Islet of Langerhans (tissue), 1 donor: ENCODE data around the gene YAE1.

Experiments used
- FAIRE-seq: peaks from one replicate; lab custom pipeline; 2011; peaks lifted over from hg19 to GRCh38; lab: Jason Lieb, UNC

Gene YAE1

DNA sequence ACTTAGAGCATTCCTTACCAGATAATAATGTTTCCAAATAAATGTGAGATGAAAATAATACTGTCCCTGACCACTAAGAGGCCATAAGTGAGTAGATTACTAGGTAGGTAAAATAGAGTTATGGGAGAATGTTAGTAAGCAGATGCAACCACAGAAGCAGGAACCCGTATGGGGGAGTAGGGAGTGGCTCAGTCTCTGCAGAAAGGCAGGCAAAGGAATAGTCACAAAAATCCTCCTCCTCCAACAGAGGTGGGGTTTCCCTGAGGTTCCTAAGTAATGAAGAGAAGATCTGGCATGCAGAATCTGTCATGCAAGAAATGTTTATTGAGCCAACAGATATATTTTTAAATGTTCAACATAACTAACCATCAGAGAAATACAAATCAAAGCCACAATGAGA, 9.0 kb upstream of the YAE1 start:
- no peak for FAIRE-seq

DNA sequence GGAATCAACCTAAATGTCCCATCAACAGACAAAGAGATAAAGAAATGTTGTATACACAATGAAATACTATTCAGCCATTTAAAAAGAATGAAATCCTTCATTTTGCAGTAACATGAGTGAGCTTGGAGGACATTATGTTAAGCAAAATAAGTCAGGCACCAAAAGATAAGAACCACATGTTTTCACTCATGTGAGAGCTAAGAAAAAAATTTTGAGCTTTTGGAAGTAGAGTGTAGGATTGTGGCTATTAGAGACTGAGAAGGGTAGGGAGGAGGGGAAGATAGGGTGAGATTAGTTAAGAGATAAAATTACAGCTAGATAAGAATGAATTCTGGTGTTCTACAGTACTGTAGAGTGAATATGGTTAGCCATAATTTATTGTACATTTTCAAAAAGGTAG, 8.3 kb upstream of the YAE1 start:
- no peak for FAIRE-seq

GRCh38 chr7:39560408-39560807, 5.8 kb upstream of the YAE1 start:
- no peak for FAIRE-seq

DNA sequence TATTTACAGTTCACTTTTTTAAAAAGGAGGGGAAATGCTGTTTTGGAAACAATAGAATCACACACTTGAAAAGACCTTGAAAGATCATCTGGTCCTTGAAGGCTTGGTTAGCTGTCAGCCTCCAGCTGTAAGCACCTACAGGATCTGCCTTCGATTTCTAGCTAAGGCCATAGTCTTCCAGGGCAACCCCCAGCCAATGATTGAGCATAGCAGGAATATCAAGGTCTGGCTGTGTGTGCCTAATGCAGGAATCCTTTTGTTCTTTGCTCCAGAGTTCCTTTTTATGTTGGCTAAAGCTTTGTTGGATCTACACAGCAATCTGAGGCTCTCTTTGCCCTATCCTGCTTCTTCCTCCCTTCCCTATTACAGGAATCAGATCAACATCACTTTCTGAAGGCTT, 5.2 kb upstream of the YAE1 start:
- FAIRE-seq: no peak

DNA sequence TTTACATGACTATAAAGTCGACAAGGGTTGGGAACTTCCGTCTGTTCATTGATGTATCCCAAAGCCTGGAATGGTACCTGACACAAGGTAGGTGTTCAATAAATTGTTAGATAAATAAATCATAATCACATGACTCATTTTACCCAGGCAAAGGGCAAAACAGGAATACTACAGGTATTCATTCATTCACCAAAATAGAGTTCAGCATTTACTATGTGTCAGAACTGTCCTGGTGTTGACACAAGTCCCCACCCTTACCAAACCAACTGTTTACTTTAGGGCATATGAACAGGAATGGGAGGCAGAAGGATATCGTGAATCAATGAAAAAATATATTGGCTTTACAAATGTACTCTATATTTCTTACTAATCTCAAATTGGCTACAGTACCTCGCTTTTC, 666 bp upstream of the YAE1 start:
- no peak for FAIRE-seq

DNA sequence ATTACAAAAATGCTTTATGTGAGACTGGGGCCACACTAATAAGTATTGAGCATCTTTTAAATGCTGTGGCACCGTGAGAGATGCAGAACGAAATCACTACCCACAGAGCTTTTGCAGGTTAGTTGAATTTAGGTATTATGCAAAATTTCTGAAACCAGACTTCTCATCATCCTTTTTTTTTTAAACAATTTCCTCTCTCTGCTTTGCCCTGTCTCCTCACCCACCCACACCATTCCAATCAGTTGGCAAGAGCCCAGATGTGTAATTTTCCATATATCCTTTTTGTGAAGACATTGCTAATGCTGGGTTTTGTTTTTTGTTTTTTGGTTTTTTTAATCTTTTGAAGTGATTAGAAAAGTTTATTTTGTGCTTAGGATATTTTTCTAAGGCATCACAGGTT, 1.1 kb downstream of the YAE1 start:
- no peak for FAIRE-seq

DNA sequence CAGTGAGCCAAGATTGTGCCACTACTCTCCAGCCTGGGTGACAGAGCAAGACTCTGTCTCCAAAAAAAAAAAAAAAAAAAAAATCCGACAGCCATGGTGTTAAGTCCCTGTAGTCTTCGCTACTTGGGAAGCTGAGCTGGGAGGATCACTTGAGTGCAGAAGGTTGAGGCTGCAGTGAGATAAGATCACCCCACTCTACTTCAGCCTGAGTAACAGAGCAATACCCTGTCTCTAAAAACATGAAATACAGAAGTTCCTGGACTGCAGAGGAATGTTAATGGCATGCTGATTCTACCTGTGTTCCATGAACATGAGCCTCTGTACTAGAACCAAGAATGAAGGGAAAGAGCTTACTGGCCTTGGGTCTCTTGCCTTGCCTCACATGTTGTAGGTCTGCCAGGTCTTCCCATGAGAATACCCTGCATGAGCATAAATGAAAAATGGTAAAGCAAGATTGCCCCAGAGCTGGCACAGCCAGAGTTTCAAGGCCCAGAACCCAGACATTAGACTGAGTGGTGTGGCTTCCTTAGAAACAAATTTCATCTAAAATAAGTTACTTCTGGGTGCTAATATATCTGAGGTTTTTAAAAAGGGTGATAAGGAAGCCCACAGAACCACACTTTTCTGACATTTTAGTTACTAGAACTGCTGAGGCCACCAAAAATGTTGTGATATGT, 8.6 kb downstream of the YAE1 start:
- no peak for FAIRE-seq

- no peak for FAIRE-seq
Measured at GRCh38 chr7:39577229-39577874, 11.1 kb downstream of the YAE1 start.

GRCh38 chr7:39580149-39580874, 14.1 kb downstream of the YAE1 start:
- FAIRE-seq: peak; percentile 97

DNA sequence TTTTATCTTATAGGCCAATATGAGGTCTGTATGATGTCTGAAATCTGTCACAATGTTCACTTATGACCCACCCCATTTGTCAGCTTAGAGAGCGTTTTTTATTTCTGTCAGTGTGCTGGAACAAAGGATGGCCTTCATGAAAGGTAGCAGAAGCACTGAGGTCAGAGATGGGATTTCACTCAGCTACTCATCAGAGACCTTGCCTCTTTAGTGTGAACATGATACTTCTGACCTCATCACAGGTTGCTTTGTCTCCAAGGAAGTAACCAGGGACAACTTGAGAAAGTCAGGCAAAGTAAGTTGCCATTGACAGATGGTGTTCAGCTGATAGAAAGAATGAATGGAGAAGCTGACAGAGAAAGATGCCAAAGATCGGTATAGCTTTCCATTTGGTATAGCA, 16.3 kb downstream of the YAE1 start:
- FAIRE-seq: no peak

DNA sequence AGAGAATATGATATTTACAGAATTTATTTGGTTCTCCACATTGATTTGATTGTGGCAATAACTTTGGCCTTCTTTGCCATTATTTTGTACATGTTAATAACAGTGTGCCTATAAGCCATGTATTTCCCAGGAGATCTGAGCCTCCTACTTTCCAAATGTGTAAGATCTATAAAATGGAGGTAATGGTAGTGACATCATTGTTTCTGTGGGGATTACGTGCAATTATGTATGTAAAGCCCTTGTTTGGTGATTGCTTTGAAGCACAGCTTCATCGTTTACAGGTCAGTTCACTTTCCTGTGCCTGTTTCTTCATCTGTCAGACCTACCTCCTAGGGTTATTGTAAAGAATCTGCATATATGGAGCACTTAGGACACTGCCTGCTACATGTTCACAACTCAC, 17.3 kb downstream of the YAE1 start:
- FAIRE-seq: no peak

DNA sequence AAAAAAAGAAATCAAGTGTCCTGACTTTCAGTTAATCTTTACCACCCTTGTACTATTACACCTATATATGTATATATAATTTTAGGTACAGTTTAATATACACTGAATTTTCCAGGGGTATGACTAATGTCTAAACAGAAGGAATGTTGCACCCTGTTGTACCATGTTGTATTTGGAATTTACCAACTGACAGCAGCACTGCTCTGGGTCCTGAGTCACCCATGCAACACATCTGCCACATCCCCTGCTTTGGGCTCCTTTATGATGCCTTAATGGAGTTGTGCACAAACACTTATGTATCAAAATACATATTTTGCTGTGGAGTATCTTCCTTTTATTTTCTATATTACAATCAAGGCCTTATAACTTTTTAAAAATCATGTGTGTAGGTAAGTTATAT, 21.2 kb downstream of the YAE1 start:
- no peak for FAIRE-seq

GRCh38 chr7:39588416-39588815, 22.2 kb downstream of the YAE1 start:
- FAIRE-seq: no peak

- no peak for FAIRE-seq
Measured at GRCh38 chr7:39589323-39590111, 23.3 kb downstream of the YAE1 start.

- no peak for FAIRE-seq
Measured at GRCh38 chr7:39592586-39592985, 26.4 kb downstream of the YAE1 start.

DNA sequence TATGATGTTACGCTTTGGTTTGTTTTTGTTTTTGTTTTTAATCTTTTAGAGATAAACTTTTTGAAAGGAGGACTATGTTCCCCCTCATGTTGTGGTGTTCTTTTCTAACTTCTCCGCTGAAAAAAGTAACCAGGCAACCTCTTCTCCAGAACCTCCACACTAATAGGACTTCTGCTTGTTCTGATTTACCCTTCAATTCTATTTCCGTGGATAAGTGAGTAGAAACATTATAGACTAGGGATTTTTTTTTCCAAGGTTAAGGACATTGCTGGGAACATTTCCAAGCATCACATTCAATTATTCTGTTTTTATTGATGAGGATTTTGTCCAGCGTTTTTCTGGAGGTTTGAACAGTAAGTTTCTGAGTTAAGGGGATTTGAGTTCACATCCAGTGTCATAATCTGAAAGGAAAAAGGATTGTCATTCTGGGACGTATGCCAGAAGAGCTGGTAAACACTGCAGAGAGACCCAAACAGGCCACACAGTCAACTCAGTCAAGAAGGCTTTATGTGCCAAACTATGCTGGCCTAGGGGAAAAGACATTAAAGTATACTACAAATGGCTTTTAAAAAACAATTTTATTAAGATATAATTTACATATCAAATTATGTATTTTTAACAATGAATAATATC, 28.9 kb downstream of the YAE1 start:
- FAIRE-seq: no peak

DNA sequence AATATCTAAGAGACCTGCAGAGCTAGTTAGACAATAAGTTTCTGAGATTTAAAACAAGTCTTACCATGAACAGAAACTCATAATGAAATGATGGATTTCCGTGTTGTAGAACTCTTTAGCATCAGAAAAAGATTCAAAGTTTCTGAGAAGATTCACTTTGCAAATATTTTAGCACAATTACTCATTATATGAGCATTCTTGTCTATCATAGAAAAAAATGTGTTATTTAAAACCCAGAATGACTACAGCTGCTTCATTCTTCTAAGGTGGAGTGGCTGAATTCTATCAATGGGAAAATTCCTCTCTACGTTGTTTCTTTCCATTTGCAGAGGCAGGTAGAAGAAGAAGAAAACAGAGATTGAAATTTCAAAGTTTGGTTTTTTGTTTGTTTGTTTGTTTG, 36.1 kb downstream of the YAE1 start:
- no peak for FAIRE-seq

DNA sequence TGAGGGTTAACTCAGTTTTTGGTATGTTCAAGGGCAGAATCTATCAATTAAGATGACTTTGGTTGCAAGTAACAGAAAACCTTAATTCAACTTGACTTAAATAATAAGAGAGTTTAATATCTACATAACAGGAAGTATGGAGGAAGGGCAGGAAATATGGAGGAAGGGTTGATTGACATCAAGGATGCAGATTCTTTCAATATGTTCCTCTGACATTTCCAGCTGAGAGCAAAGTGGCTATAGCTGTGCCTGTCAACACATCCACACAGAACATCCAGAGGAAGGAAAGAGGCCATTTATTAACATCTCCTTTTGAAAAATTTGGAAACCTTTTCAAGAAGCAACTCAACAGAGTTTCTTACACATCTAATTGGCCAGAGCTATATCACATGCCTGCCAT, 37.7 kb downstream of the YAE1 start:
- FAIRE-seq: no peak

- FAIRE-seq: no peak
Measured at GRCh38 chr7:39605087-39605486, 38.9 kb downstream of the YAE1 start.

DNA sequence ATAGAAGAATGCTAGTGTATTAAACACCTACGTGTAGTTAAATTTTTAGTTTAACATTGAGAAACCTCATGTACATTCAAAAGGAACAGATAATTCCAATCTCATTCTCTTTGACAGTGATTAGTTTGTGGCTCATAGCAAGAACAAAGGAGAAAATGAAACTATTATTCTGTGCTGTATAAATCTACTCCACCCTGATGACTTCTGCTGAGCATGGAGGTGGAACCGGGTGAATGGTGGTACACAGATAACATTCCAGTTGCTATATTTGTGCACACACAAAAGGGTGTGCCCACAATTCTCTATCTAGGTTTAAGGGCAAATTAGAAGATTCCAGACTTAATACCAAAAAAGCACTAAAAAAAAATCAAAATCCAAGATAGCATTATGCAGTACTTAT, 40.1 kb downstream of the YAE1 start:
- FAIRE-seq: no peak

DNA sequence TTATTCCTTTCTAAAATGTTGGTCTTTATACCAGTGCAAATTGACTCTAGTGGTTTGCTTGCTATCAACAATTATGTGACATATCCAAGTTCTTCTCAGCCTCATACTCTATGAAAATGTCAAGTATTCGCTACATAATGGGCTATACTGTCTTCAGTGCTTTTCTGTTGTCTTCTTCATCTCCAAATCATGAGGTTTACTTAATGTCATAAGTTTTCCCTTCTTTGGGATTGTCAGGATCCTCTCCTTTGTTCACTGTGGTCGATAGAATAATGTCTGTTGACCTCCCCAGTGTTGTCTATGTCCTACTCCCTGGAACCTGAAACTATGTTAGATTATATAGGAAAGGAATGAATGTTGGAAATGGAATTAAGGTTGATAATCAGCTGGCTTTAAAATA, 40.7 kb downstream of the YAE1 start:
- FAIRE-seq: no peak

- no peak for FAIRE-seq
Measured at GRCh38 chr7:39607865-39608264, 41.7 kb downstream of the YAE1 start.
